Fibroblast of lung (primary cell): ENCODE measurements around the gene MXI1.

Source experiments
- EZH2 ChIP-seq: IDR thresholded peaks from 2 replicates; pipeline ENCODE4 v1.5.1; 2012; ENCODE audit warnings: low read length, control low read depth, mild to moderate bottlenecking; ENCODE audit errors: missing control alignments
- TF ChIP-seq, protein P1 (sequence below), 2 donors: IDR thresholded peaks in 1 of 2; conservative IDR thresholded peaks in 1 of 2; 1 replicate in 1 of 2; 2 replicates in 1 of 2; pipeline ENCODE4 v1.5.1; 2011 to 2012; ENCODE audit warnings: low read length in 2 of 2, control low read depth in 1 of 2, inconsistent platforms in 1 of 2, low read depth in 1 of 2, mild to moderate bottlenecking in 1 of 2

DNA sequence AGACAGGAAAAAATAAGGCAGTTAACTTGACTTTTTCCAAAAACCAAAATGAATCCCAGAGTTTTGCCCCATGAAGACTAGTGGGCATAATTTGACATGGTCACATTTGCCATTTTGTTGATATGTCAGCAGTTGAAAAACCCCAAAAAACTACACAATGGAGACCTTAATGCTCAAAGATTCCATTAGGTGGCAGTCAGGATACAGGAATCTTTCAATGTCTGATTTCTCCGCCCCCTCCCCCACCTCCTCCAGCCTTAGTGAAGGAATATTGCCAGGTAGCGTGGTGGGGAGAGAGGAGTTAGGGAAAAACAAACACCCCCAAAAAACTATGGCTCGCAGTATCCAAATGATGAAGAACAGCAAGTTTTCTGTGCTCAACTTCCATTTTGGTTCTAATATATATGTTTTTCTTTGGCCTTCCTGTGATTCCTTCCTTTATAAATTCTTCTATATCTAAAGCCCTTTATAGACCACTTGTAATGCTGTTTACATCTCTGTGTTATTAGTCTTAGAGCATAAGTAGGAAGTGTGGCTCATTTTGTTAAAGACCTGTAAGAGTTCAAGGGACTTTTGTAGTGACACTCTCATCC lies 104.0 kb downstream of the MXI1 start:
- TF ChIP-seq, protein P1, sequence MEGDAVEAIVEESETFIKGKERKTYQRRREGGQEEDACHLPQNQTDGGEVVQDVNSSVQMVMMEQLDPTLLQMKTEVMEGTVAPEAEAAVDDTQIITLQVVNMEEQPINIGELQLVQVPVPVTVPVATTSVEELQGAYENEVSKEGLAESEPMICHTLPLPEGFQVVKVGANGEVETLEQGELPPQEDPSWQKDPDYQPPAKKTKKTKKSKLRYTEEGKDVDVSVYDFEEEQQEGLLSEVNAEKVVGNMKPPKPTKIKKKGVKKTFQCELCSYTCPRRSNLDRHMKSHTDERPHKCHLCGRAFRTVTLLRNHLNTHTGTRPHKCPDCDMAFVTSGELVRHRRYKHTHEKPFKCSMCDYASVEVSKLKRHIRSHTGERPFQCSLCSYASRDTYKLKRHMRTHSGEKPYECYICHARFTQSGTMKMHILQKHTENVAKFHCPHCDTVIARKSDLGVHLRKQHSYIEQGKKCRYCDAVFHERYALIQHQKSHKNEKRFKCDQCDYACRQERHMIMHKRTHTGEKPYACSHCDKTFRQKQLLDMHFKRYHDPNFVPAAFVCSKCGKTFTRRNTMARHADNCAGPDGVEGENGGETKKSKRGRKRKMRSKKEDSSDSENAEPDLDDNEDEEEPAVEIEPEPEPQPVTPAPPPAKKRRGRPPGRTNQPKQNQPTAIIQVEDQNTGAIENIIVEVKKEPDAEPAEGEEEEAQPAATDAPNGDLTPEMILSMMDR (conservative IDR thresholded peaks at IDR 0.05 in 1 of 2, IDR thresholded peaks at IDR 0.05 in 1 of 2; ENCODE audit: low read depth in 1 of 2, low read length in 2 of 2) = peak; percentile 59 to 72
- no peak for TF ChIP-seq EZH2
